Loucy (cell line): ENCODE measurements around the gene DIABLO.

Experiments used
- H2AFZ ChIP-seq: fragments of 200-600 bp; sonication (generic); 2 replicates; pipeline ENCODE4 v1.6.0; 2016; ENCODE audit warnings: antibody characterized with exemption, mild to moderate bottlenecking, low read length, moderate library complexity
- H3F3A ChIP-seq: fragments of 200-600 bp; 2 replicates; pipeline ENCODE4 v1.6.0; 2016; ENCODE audit warnings: antibody characterized with exemption, low read depth, mild to moderate bottlenecking
- H3K27me3 ChIP-seq: fragments of 200-600 bp; sonication (generic); 2 replicates; pipeline ENCODE4 v1.6.1; 2014; ENCODE audit warnings: low read length, mild to moderate bottlenecking; ENCODE audit not compliant: insufficient read depth, poor library complexity, severe bottlenecking
- H3K36me3 ChIP-seq: fragments of 200-600 bp; sonication (generic); 2 replicates; pipeline ENCODE4 v1.6.1; 2016; ENCODE audit warnings: low read length; ENCODE audit not compliant: insufficient read depth
- H3K4me1 ChIP-seq: fragments of 200-600 bp; sonication (generic); 2 replicates; pipeline ENCODE4 v1.5.1; 2014; ENCODE audit warnings: low read length, mild to moderate bottlenecking; ENCODE audit not compliant: insufficient read depth, poor library complexity, severe bottlenecking
- H3K4me2 ChIP-seq: fragments of 200-600 bp; sonication (generic); 2 replicates; pipeline ENCODE4 v1.6.0; 2014; ENCODE audit warnings: antibody characterized with exemption, low read length, low read depth, mild to moderate bottlenecking; ENCODE audit not compliant: poor library complexity, severe bottlenecking
- H3K4me3 ChIP-seq: fragments of 200-600 bp; sonication (generic); 2 replicates; pipeline ENCODE4 v1.5.1; 2014; ENCODE audit warnings: low read length, mild to moderate bottlenecking, mixed read lengths; ENCODE audit not compliant: poor library complexity, severe bottlenecking
- H3K79me2 ChIP-seq: fragments of 200-600 bp; sonication (generic); 2 replicates; pipeline ENCODE4 v1.6.1; 2014; ENCODE audit warnings: low read length; ENCODE audit not compliant: insufficient read depth
- H3K9ac ChIP-seq: fragments of 200-600 bp; sonication (generic); 2 replicates; pipeline ENCODE4 v1.6.0; 2014; ENCODE audit warnings: mild to moderate bottlenecking, low read depth, low read length, moderate library complexity; ENCODE audit not compliant: poor library complexity, severe bottlenecking
- H3K9me2 ChIP-seq: fragments of 200-600 bp; sonication (generic); replicated peaks from 2 replicates; pipeline ENCODE4 v1.6.1; 2016; ENCODE audit warnings: low read depth, low read length, mixed read lengths
- H3K9me3 ChIP-seq: fragments of 200-600 bp; sonication (generic); 2 replicates; pipeline ENCODE4 v1.6.1; 2014; ENCODE audit warnings: mild to moderate bottlenecking, antibody characterized with exemption, low read length, low read depth; ENCODE audit not compliant: insufficient read depth
- H4K20me1 ChIP-seq: fragments of 200-600 bp; sonication (generic); 2 replicates; pipeline ENCODE4 v1.6.0; 2014; ENCODE audit warnings: antibody characterized with exemption, low read length, mild to moderate bottlenecking; ENCODE audit not compliant: insufficient read depth, poor library complexity, severe bottlenecking
- CTCF ChIP-seq: fragments of 200-600 bp; sonication (generic); conservative IDR thresholded peaks from 2 replicates; pipeline ENCODE4 v1.5.1; 2014; ENCODE audit warnings: mild to moderate bottlenecking, antibody characterized with exemption, low read length
- EZH2phosphoT487 ChIP-seq: fragments of 200-600 bp; IDR thresholded peaks from 2 replicates; pipeline ENCODE4 v1.6.1; 2018; ENCODE audit warnings: antibody characterized with exemption, mild to moderate bottlenecking, moderate library complexity, borderline replicate concordance

DIABLO gene

GRCh38 chr12:122185079-122185478 lies 40.8 kb downstream of the DIABLO start:
- Histone ChIP-seq H3K4me3 (no peak overlapping the region), H3F3A (no peaks in the 10 kb centered on the region), H3K79me2 (no peaks in the 10 kb centered on the region), H3K9me2 (no peaks in the 10 kb centered on the region), H3K27me3 (no peaks in the 10 kb centered on the region), H3K9ac (no peak overlapping the region), H3K4me2 (no peak overlapping the region), H3K4me1 (no peaks in the 10 kb centered on the region), H3K36me3 (no peaks in the 10 kb centered on the region), H3K9me3 (no peaks in the 10 kb centered on the region), H4K20me1 (no peaks in the 10 kb centered on the region), H2AFZ (no peak overlapping the region)
- no peak for TF ChIP-seq CTCF
- no peak for TF ChIP-seq EZH2phosphoT487

DNA sequence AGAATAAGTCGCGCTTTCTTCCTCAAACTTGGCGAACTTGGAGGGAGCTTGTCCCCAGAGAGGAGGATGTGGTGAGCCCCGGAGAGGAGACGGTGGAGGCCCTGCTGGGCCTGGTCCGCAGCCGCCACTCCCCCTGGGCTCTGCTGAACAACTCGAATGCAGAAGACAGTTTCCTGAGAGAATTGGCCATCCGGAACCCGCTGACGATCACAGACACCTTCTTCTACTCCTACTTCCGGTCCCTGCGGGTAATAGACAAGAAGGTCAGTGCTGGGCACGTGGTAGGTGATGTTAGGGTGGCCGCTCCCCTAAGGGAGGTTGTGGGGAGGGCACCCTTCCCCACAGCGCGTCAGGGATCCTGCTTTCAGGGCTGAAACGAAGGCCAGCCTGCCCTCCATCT lies 41.3 kb downstream of the DIABLO start:
- Histone ChIP-seq H3K9me2 (no peaks in the 10 kb centered on the region), H3K79me2 (no peaks in the 10 kb centered on the region), H2AFZ (no peak overlapping the region), H3K9me3 (no peaks in the 10 kb centered on the region), H3K4me3 (no peak overlapping the region), H3K27me3 (no peaks in the 10 kb centered on the region), H3K4me1 (no peaks in the 10 kb centered on the region), H3K36me3 (no peaks in the 10 kb centered on the region), H3F3A (no peaks in the 10 kb centered on the region), H4K20me1 (no peaks in the 10 kb centered on the region), H3K4me2 (no peak overlapping the region), H3K9ac (no peak overlapping the region)
- TF ChIP-seq EZH2phosphoT487 (no peak), CTCF (no peak)

GRCh38 chr12:122183588-122183940 lies 42.3 kb downstream of the DIABLO start:
- H3K4me1 ChIP-seq, result no peaks in the 10 kb centered on the region

More at GRCh38 chr12:122183588-122183940, 42.3 kb downstream of the DIABLO start:
- H3K79me2 ChIP-seq, result no peaks in the 10 kb centered on the region
- no peaks in the 10 kb centered on the region for H4K20me1 ChIP-seq
- no peaks in the 10 kb centered on the region for H3K9me3 ChIP-seq
- no peaks in the 10 kb centered on the region for H3K27me3 ChIP-seq
- H3K4me2 ChIP-seq, result peak overlapping the region; percentile 52
- H2AFZ ChIP-seq, result peak overlapping the region; percentile 47; the same call in 1 of the 2 replicates
- no peaks in the 10 kb centered on the region for H3K36me3 ChIP-seq
- TF ChIP-seq CTCF (no peak), EZH2phosphoT487 (no peak)
- H3K4me3 ChIP-seq, result peak overlapping the region; percentile 61
- H3K9me2 ChIP-seq, result no peaks in the 10 kb centered on the region
- no peak overlapping the region for H3K9ac ChIP-seq
- no peaks in the 10 kb centered on the region for H3F3A ChIP-seq
